ENCODE data around the gene AJUBA. TPM values are rescaled to one million over a fixed set of nuclear protein-coding genes. Genes with fewer than 3 reads are reported as not detected.
A peak's percentile ranks its signal among the peaks of the same experiment; 100 is the strongest.

AJUBA gene
- total RNA-seq, 4 donors from 2014 or later: 8.8 to 27.0 (median 17.8) TPM

- Histone ChIP-seq H3K4me1 (peaks cover 0 to 66% (median 41%) of the 10 kb centered on the region in 3 donors), H3K4me3 (no peak overlapping the region), H3K27me3 (peaks cover 15% of the 10 kb centered on the region), H3K27ac (peak overlapping the region in 3 of 4 donors; percentile 84 to 91 (median 90)), H3K36me3 (peaks cover 0 to 12% of the 10 kb centered on the region in 2 donors), H3K9me3 (no peaks in the 10 kb centered on the region)
- no peak for ATAC-seq
- TF ChIP-seq EP300 (IDR thresholded peaks at IDR 0.05) (no peak), POLR2A (IDR thresholded peaks at IDR 0.05) (no peak), POLR2AphosphoS5 (IDR thresholded peaks at IDR 0.05) (no peak), CTCF (IDR thresholded peaks at IDR 0.05) (no peak)
- WGBS, 2 donors (ENCODE audit: low coverage in 1 of 2): no CpG with 5 or more reads among the region's 3 CpGs
Measured at GRCh38 chr14:22978487-22978837, 3.9 kb downstream of the AJUBA start.

- Histone ChIP-seq H3K4me1 (peaks cover 0 to 60% (median 36%) of the 10 kb centered on the region in 3 donors), H3K36me3 (peaks cover 0 to 12% of the 10 kb centered on the region in 2 donors), H3K27ac (peak overlapping the region; percentile 3 to 91 (median 87)), H3K27me3 (peaks cover 15% of the 10 kb centered on the region), H3K9me3 (no peaks in the 10 kb centered on the region), H3K4me3 (no peak overlapping the region)
- TF ChIP-seq CTCF (IDR thresholded peaks at IDR 0.05) (no peak), EP300 (IDR thresholded peaks at IDR 0.05) (no peak), POLR2A (IDR thresholded peaks at IDR 0.05) (no peak), POLR2AphosphoS5 (IDR thresholded peaks at IDR 0.05) (no peak)
- 7 to 17% methylated on average over 5 to 6 of the region's 8 CpGs for WGBS, 2 donors (ENCODE audit: low coverage in 1 of 2)
- peak; percentile 47 for ATAC-seq
Measured at GRCh38 chr14:22977684-22978486, 4.5 kb downstream of the AJUBA start.

GRCh38 chr14:22977434-22977683 lies 5.0 kb downstream of the AJUBA start:
- TF ChIP-seq POLR2A (IDR thresholded peaks at IDR 0.05) (no peak), EP300 (IDR thresholded peaks at IDR 0.05) (no peak), POLR2AphosphoS5 (IDR thresholded peaks at IDR 0.05) (no peak), CTCF (IDR thresholded peaks at IDR 0.05) (no peak)
- peaks cover 0 to 14% of the 10 kb centered on the region in 2 donors for H3K36me3 ChIP-seq
- no peak for ATAC-seq
- H3K9me3 ChIP-seq: no peaks in the 10 kb centered on the region
- H3K4me3 ChIP-seq: no peak overlapping the region
- H3K4me1 ChIP-seq: peaks cover 0 to 58% (median 36%) of the 10 kb centered on the region in 3 donors
- H3K27ac ChIP-seq: peak overlapping the region in 3 of 4 donors; percentile 84 to 91 (median 90)
- H3K27me3 ChIP-seq: peaks cover 15% of the 10 kb centered on the region

GRCh38 chr14:22976620-22977433 lies 5.5 kb downstream of the AJUBA start:
- peak overlapping the region in 3 of 4 donors; percentile 84 to 91 (median 90) for H3K27ac ChIP-seq
- 47% methylated on average over 2 to 6 of the region's 6 CpGs for WGBS, 2 donors (ENCODE audit: low coverage in 1 of 2)
- no peak overlapping the region for H3K4me3 ChIP-seq
- H3K4me1 ChIP-seq: peaks cover 0 to 53% (median 36%) of the 10 kb centered on the region in 3 donors
- peaks cover 10% of the 10 kb centered on the region for H3K27me3 ChIP-seq
- no peaks in the 10 kb centered on the region for H3K9me3 ChIP-seq
- no peak for TF ChIP-seq POLR2AphosphoS5 (IDR thresholded peaks at IDR 0.05)
- TF ChIP-seq EP300 (IDR thresholded peaks at IDR 0.05): no peak
- TF ChIP-seq POLR2A (IDR thresholded peaks at IDR 0.05): no peak
- no peak for TF ChIP-seq CTCF (IDR thresholded peaks at IDR 0.05)
- H3K36me3 ChIP-seq: peaks cover 0 to 17% of the 10 kb centered on the region in 2 donors
- no peak for ATAC-seq
